ENCODE results near the gene ARSA.
A peak's percentile ranks its signal among the peaks of the same experiment; 100 is the strongest.

Gene ARSA

GRCh38 chr22:50601669-50602337 lies 26.1 kb downstream of the ARSA start:
- no peak for DNase-seq

GRCh38 chr22:50600967-50601668 lies 26.8 kb downstream of the ARSA start:
- DNase-seq, result no peak

- DNase-seq, result peak; percentile 20
Measured at GRCh38 chr22:50600538-50600937, 27.4 kb downstream of the ARSA start, which contains the start of gene MAPK8IP2. MAPK8IP2 (plus strand) TSS chr22:50600793; CDS start chr22:50600819, 26 bp downstream.

- DNase-seq, result peak; percentile 69
Measured at GRCh38 chr22:50599816-50600455, 28.0 kb downstream of the ARSA start.

GRCh38 chr22:50597097-50597496 lies 30.9 kb downstream of the ARSA start:
- DNase-seq, result no peak

- DNase-seq, result no peak
Measured at GRCh38 chr22:50595189-50595588, 32.8 kb downstream of the ARSA start.

- no peak for DNase-seq
Measured at GRCh38 chr22:50587407-50587806, 40.5 kb downstream of the ARSA start.

GRCh38 chr22:50586416-50586815 lies 41.5 kb downstream of the ARSA start:
- DNase-seq, result no peak

GRCh38 chr22:50585781-50586180 lies 42.2 kb downstream of the ARSA start:
- no peak for DNase-seq

- no peak for DNase-seq
Measured at GRCh38 chr22:50585238-50585637, 42.7 kb downstream of the ARSA start.

- DNase-seq, result no peak
Measured at GRCh38 chr22:50584106-50585096, 43.6 kb downstream of the ARSA start.

GRCh38 chr22:50583294-50583861 lies 44.6 kb downstream of the ARSA start:
- DNase-seq, result no peak

- peak; percentile 99 for DNase-seq
Measured at GRCh38 chr22:50582493-50583293, 45.3 kb downstream of the ARSA start, which contains the start of gene CHKB. CHKB (minus strand) TSS chr22:50582849; CDS start chr22:50582781, 68 bp downstream.

- peak; percentile 36 for DNase-seq
Measured at GRCh38 chr22:50581950-50582492, 45.9 kb downstream of the ARSA start.

- DNase-seq, result no peak
Measured at GRCh38 chr22:50581031-50581949, 46.7 kb downstream of the ARSA start.

GRCh38 chr22:50579752-50580151 lies 48.2 kb downstream of the ARSA start:
- no peak for DNase-seq

GRCh38 chr22:50578776-50579310 lies 49.1 kb downstream of the ARSA start:
- DNase-seq, result no peak

- no peak for DNase-seq
Measured at GRCh38 chr22:50577987-50578775, 49.8 kb downstream of the ARSA start, which contains the start of gene CPT1B. CPT1B (minus strand) TSS chr22:50578427; CDS start chr22:50577915, 512 bp downstream.

GRCh38 chr22:50577697-50577986 lies 50.3 kb downstream of the ARSA start:
- DNase-seq, result no peak
